NCI-H82 treated with DMSO at 0.1 percent for 48 hours (cell line): ENCODE results near the gene SLC6A3.

ENCODE experiments used
- DNase-seq: peaks from one replicate; lab custom pipeline; 2025; ENCODE audit not compliant: unreplicated experiment; lab: John Stamatoyannopoulos, UW

Gene SLC6A3

DNA sequence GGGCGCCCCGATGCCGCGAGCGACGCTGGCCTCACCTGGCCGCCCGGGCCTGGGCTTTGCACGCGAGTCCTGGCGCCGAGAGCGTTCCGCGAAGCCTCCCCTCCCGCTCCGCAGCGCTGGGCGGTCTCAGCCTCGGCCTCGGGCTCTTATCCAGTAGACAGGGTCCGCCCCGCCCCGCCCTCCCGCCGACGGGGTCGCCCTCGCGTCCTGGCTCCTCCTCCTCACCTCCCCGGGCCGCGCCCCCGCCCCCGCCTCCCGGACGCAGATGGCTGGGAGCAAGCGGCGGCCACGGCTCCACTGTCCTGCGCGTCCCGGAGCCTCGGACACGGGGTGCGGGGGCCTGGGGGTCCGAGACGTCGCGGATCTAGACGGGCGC lies at the start of gene SLC6A3:
TSS of gene SLC6A3 (minus strand) at position 128 of the 376 bp plus-strand sequence. CDS start 2,243 bp downstream, outside the sequence.
- DNase-seq, result no peak

DNA sequence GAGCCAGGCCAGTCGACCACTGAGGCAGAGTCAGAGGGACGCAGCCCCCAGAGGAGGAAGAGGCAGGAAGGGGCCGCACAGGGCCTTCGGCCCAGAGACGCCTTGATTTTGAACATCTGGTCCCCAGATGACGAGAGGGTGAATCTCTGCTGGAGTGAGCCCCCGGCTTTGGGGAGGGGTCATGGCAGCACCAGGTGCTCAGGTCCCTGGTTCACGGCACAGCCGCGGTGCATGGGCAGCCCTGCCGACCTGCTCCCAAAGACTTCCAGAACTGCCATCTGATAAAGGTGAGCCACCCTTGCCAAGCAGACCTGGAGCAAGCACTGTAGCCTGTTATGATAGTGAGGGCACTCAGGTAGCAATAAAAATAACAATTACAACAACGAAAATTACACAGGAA lies 48.7 kb upstream of the SLC6A3 start:
- DNase-seq, result no peak

DNA sequence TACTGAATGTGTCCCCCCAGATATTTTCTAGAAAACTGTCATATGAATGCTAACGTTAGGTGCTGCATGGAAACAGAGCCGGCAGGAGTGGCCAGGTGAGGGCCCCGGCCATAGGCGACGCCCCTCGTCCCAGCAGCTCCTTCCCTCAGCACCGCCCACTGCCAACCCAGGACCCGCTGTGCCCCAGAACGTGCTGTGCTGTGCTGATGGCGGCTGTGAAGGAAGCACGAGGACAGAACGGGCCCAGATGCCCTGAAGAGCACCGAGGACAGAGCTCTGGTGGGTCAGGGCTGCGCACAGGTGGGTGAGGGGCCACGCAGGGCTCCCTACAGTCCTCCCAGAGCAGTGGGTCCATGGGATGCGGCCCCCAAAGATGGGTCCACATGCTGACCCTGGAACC lies 48.2 kb upstream of the SLC6A3 start:
- no peak for DNase-seq

DNA sequence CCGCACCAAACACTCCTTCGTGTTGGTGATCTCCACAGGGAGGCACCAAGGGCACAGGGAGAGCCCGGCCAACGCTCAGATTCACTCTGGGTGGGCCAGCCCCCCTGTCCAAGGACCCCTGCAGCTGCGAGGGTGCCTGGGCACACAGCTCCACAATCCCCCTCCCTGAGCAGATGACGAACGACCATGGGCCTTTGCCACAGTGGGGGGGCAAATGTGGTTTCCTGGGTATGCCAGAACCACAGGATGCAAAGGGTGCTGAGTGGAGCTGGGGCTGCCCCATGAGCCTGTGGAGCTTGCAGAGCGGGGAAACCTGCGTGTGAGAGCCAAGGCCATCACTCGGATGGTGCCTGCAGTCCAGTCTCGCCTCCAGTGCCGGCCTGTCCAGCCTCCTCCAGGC lies 47.5 kb upstream of the SLC6A3 start:
- no peak for DNase-seq

DNA sequence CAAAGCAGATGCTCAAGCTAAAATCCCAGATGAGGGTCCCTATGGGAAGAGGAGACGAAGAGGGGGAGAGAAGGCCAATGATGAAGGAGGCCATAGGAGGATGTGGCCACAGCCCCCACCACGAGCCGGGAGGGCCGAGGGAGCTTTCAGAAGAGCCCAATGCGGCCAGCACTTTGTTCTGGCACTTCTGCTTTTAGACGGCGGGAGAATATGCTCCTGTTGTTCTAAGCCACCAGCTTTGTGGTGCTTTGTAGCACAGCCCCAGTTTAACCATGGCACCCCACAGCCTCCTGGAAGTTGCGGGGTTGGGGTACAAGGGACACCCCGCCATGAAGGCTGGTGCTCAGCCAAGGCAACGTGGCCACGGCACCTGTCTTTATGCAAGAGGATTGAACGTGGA lies 45.1 kb upstream of the SLC6A3 start:
- no peak for DNase-seq

DNA sequence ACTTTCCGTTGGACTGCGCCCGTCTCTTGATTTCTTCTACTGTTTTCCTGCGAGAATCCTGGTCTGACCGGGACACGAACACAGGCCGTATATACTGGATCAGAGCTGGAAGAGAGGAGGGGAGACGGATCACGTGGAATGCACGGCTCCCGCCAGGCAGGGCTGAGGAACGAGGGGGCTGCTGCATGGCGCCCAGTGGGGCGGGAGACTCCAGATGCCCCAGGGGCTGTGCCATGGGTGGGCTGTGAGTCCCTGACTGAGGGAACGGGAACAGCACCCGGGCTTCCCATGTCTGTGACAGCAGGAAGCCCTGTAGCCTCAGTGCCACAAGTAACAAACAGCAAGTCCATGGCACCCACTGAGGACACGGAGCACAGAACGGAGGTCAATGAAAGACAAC lies 44.5 kb upstream of the SLC6A3 start:
- no peak for DNase-seq

DNA sequence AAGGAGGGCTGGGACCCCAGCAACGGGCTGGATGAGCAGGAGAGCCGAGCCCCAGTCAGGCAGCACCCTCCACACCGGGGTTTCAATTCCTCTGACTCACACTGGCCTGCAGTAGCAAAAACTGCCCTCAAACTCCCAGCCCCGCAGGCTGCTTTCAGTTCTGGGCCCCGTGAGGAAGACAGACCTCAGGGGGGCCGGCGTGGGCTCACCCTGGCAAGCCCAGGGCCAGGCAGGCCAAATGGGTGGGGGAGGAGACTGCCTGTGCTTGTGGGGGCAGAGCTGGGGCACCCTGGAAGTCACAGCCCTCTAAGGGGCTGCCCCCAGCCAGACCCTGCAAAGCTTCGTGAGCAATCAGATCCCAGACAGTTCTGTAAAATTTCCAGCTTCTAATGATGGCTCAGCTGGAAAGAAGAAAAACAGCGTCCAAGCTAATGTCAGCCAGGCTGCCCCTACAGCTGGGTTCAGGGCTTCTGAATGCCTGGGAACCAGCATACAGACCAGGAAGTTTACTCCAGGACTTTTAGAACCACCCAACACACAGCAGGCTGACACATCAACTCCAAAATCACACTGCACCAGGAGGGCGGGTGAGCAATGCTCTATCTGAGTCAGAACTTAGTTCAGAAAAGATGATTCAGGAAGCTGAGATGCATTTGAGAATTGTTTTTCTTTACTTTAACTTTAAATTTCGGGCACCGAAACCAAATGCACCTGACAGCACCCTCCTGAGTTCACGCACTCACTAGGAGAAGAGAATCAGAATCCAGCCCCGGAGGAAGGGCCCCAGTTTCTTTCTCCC lies 43.8 kb upstream of the SLC6A3 start:
- DNase-seq, result no peak

DNA sequence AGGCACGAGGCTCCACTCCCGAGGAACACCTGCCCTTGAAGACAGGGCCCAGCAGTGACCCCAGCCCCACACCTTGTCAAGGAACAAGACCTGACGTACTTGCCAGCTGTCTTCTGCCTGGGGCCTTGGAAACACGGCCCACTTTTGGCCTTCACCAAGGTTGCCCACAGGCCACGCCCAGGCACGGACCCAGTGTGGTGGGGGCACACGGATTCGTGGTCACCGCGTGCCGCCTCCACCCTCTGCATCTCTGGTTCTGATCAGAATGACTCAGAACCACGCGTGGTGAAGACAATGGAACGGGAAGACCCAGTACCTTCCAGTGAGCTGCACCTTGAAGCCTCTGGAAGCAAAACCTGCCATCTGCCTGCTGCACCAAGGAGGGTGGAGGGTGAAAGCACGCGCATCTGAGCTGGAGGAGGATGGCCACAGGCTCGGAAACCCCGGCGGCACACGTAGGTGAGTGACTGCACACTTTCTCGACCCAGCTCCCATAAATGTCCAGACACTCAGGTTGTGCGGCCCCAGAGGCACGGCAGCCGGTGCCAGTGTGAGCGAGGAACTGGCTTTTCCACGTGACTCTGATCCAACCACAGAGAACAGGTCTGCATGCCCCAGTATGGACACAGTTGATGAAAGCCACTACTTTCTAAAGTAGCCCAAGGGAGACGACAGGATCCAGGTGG lies 42.0 kb upstream of the SLC6A3 start:
- no peak for DNase-seq

DNA sequence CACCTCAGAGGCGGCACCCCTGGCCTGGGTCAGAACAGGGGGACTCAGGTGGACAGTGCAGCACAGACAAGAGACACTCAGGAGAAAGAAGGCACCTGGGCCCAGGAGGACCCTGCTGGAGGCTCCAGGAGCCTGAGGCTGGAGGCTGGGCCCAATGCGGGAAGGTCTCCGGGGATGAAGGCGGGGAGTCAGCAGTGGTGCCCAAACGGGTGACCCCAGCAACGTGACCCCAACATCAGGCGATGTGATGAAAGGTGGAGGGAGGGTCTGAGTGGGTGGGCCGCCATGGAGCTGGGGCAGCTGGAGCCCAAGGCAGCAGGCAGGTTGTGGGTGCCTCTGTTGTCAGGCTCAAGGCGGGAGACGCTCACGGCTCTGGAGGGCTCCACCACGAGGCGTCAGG lies 41.0 kb upstream of the SLC6A3 start:
- no peak for DNase-seq

DNA sequence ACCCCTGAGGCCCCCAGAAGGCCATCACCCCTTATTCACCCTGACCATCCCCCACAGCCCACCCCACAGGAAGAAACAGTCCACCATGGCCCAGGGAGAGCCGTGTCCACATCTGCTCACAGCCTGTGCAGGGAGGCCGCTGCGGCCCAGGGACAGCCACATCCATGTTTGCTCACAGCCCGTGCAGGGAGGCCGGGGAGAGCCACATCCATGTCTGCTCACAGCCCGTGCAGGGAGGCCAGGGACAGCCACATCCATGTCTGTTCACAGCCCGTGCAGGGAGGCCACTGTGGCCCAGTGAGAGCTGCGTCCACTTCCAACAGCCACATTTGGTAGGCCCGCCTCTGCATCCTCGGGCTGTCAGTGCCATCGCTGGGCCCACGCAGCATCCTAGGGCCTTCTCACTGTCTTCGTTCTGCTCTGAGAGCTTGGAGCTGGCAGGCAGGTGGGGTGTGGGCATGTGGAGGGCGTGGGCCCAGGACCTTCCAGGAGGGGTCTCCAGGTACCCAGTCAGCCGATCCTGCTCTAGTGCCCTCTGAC lies 40.4 kb upstream of the SLC6A3 start:
- no peak for DNase-seq

DNA sequence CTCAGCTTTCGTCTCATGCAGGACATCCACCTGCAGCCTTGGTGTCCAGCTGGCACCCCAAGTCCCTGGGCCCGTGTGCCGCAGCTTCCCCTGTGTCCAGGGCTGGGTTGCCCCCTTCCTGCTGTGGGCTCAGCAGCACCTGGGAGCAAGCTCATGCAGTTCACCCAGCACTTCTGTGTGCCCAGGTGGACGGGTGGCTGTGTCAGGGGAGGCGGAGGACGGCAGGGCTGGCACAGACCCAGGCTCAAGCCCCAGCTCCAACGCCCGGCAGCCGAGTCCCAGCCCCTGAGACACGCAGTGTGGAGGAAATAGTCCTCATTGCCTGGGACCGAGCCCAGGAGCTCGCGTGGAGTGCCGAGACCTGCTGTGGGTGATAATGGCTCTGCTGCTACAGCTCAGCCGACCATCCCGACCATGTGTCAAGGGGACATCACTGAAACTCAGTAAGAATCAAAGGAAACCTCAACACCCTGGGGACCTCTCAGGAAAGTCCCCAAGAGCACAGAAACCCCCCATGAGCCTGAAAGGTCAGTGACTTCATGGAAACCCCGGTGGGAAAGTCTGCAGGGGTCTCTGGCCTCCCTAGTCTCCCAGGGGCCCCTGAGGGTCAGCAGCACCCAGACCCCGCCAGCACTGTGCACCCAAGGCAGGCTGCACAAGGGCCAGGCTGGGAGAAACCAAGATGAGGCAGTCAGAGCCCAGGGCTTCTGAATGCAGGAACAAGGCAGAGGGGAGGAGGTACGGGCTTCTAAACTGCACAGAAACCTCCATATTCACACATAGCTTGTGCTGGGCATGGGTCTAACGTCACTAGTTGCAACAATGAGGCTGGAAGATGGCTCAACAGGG lies 39.7 kb upstream of the SLC6A3 start:
- no peak for DNase-seq

DNA sequence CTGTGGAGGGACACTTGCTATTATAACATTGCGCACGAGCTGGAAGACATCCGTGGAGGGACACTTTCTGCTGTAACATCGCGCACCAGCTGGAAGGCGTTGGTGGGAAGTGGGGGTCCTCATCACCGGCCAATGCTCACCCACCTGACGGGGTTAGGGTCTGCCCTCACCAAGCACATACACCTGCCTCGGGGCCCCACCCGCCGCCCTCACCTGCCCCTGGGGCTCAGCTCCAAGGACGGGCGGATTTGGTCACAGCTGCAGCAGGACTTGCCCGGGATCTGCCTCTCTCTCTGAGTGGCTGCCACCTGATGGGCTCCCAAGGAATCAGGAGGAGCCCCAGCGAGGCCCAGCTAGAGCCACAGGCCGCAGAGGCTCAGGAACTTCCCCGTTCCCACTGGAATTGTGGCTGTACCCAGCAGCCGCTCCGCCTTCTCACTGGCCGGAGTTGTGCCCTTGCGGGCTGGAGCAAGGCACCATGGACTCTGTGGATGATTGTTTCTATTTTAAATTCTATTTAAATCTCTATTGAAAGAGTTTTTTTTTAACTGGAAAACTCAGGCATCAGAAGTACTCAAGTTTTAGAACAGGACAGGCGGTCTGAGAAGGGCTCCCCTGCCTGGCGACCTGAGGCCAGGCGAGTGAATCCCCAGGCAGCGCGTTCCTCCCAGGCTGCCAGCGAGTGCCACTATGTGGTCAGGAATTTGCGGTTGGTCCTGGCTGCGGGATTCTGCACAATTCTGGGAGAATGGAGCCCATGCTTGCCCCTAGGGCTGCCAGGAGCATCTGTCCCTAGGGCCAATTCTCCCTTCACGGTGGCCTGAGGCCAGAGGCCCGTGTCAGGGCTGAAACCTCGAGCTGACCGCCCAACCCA lies 38.9 kb upstream of the SLC6A3 start:
- no peak for DNase-seq

DNA sequence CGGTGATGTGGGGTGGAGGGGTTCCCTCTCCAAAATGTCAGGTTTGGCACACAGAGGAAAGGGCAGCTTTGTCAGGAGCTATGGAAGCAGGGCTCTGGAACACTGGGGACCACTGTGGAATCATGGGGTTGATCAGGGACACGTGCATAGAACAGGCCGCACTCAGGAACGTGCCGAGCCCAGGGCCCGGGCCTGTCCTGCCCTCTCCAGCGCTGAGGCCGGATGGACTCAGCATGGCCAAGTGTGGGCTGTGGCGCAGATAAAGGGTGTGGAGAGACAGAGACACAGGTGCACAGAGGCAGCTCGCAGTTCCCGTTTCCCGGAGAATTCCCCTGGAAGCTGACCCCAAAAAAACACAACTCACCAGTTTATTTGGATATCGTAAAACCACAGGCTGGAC lies 37.8 kb upstream of the SLC6A3 start:
- DNase-seq, result no peak

DNA sequence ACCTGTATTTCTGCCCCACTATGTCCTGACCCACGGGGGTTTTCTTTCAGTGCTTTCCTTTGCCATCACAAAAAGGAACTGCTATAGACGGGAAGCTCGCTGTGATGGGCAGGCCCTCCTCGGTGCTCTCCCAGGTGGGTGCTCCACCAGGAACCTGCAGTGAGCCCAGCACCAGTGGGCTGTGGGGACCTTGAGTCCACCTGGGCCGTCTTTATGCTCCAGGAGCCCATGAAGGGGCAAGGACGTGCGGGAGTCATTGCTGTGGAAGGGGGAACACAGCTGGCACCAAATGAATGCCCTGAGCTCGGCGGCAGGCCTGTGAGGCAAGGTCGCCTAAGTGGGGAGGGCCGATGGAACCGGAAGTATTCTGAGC lies 36.7 kb upstream of the SLC6A3 start:
- no peak for DNase-seq

DNA sequence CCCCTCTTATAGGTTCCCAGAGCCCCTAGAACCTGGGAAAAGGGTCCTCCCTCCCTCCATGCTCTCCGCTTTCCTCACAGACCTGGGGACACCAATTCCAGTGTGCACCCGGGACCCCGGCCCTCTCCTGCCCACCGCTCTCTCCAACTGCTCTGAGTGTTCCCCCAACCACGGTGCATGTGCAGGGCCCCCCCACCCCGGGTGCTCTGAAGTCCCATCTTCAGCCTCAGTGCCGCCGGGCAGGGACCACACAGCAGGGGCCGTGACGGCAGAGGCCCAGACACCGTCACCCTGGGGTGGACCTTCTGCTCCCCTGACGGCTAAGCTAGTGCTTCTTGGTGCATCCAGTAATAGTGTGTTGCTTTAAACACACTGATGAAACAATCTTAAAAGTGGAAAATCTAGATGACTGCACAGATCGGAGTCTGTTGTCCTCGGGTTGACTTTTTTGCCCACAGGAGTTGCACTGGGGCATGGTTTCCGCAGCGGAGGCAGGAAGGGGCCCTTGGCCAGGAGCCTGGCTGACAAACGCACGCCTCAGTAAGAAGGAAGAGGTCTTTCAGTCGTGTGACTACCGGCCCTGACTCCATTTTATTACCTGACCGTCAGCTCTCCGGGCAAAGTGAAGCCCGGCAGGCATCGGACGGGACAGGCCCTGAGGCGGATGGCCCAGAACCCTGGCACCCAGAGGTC lies 36.2 kb upstream of the SLC6A3 start:
- DNase-seq, result no peak

DNA sequence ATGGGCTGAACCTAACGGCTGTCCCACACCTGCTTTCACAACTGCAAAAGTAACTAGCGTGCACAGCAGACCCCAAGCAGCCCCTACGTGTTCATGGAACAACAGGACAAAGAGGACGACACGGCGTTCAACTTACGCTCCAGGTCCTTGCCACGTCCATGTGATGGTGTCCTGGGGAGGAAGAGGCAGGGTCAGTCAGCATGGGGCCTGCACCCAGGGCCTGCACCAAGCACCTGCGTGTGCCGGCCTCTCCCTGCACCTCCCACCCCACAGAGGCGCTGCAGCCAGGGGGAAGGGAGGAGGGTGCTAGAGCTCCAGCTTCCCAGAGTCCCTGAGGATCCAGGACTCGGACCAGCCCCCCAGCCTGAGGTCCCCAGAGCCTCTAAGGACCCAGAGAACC lies 35.6 kb upstream of the SLC6A3 start:
- no peak for DNase-seq

DNA sequence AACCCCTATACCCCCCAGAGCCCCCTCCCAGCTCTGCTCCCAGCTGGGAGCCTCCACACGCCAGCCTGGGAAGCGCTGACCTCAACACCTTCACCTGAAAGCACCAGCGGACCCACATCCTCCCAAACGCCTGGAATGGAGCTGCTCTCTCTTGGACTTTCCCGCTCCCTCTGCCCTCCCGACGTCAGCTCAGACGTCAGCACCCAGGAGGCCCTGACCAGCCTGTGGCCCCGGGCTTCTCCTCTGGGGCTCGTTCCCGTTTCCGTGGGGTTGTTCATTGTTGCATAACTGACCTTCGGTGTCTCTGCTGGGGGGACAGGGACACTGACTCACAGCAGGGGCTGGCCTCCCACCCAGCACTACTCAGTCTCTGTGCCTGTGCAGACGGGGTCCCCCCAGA lies 35.0 kb upstream of the SLC6A3 start:
- DNase-seq, result no peak

DNA sequence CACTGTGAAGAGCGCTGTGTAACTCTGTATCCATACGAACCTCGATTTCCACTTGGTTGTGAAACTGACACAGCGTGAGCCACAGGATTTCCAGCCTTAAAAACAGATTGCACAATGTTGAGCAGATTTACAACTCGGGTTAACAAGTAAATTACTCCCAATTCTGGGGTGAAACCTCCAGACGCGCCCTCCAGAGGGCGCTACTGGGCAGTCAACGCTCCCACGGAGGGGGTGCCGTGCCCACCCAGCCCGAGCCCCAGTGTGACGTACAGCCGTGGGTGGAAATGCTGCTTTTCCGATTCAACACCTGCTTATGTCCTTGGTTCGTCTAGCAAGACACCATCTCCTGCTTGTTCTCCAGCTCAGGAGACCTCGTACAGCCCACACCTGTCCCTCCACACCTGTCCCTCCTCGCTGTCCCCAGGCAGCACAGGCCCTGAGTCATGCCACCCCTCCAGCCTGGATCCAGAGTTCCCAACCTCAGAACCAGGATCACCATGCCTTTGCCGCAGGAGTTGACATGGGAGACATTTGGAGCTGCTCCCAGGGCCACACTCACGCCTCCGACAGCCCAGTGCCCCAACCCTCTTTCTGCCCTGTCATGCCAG lies 34.4 kb upstream of the SLC6A3 start:
- DNase-seq, result no peak

DNA sequence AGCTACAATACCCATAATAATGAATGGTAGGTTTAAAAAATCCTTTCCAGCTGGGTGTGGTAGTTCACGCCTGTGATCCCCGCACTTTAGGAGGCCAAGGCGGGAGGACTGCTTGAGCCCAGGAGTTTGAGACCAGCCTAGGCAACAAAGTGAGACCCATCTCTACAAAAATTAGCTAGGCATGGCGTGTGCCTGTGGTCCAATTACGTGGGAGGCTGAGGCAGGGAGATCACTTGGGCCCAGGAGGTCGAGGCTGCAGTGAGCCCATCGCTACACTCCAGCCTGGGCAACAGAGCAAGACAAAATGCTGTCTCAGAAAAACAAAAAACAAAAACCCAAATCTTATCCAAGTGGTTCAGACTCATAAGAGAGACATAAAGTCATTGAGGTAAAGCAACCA lies 33.8 kb upstream of the SLC6A3 start:
- no peak for DNase-seq
